Right ventricle myocardium inferior (tissue), 1 donor: ENCODE results near the gene ZCCHC24. TPM values are rescaled to one million over a fixed set of nuclear protein-coding genes. Genes with fewer than 3 reads are reported as not detected.
"Not testable (repeated sequence)": the region's sequence is repeated elsewhere in the genome, so short reads cannot be mapped to it uniquely, and the experiment has no call there.

Experiments used
- ATAC-seq: fragments of 200-7000 bp; cut with Tn5 transposase; one replicate; pipeline ENCODE4 v1.9.1; 2020; ENCODE audit warnings: mild to moderate bottlenecking, moderate library complexity
- DNase-seq: peaks from one replicate; pipeline ENCODE4 v3.0.0; 2021; ENCODE audit errors: missing footprints
- intact Hi-C: fragments of 100-400 bp; cut with DNase I; formaldehyde crosslinking; loops from one replicate; pipeline ENCODE4 v1.11.0; 2022
- total RNA-seq: library from RNA; stranded (reverse); fragmentation: NEBNext Ultra II Directional; extraction: Animal tissue kit (Norgen Biotek cat#: 25700); gene quantifications from one replicate; pipeline ENCODE4 v1.2.1, GENCODE V29; 2021
- donor health status: DM: no; HTN: yes; CAD: no; lungs with severe emphysema.

The ZCCHC24 gene
- total RNA-seq, 1 donor from 2014 or later: 60.1 TPM

DNA sequence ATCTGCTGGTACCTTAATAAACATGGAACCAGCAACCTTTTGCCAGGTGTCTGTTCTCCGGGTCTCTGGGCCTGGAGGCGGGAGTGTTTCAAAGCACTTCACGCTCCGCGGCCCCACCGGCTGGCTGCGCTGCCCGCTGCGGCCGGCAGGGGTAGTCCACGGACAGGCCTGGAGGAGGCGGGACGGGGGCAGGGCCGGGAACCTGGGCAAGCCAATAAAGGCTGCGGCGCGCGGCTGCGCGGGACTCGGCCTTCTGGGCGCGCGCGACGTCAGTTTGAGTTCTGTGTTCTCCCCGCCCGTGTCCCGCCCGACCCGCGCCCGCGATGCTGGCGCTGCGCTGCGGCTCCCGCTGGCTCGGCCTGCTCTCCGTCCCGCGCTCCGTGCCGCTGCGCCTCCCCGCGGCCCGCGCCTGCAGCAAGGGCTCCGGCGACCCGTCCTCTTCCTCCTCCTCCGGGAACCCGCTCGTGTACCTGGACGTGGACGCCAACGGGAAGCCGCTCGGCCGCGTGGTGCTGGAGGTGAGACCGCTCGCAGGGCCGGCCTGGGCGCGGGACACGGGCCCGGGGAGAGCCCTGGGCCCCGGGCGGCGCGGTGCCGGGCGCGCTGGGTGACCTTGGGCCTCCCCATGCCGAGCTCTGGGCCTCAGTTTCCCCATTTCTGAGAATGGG lies 98.1 kb downstream of the ZCCHC24 start, which contains the start of gene PPIF:
Gene PPIF, plus strand, starts transcription at position 244 of the 668 bp plus-strand sequence. Its CDS starts 80 bp downstream, at position 324.
- intact Hi-C loops: no loop called here
- DNase-seq (peak; percentile 98), ATAC-seq (peak; percentile 92)

DNA sequence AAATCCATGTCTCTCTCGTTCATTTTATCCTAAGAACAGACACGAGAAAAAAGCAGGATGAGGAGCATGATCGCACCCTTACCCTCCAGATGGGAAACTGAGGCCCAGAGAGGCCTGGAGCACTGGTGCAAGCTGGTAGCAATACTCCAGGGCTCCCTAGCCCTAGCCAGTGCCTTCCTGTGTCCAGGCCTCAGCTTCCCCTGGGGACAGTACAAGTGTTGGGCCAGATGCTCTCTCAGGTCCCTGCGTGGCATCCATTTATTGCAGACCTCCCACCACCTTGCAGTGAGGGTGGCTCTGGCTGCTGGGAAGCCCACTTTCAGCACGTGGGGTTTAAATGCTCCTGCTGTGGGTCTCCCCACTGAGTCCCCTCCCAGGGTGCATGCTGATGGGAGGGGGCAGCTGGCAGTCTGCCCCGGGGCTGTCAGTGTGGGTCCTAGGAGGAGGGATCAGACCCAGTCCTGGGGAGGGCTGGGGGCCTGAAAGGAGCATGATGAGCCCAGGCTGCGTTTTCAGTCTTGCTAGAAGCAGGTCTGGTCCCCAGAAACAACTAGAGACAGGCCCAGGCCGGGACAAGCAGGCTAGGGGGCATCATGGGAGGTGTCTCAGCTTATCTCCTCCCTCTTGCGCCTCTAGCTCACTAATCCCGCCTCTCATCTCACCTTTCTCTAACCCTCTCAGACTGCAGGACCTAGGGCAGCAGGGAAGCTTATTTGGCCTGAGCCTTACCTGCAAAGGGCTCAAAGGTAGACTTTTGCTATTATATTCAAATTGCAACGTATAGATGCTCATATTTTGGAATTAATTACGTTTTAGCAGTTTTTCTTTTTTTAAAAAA lies 98.8 kb downstream of the ZCCHC24 start:
- DNase-seq: no peak
- ATAC-seq: no peak
- intact Hi-C loops: no loop called here

DNA sequence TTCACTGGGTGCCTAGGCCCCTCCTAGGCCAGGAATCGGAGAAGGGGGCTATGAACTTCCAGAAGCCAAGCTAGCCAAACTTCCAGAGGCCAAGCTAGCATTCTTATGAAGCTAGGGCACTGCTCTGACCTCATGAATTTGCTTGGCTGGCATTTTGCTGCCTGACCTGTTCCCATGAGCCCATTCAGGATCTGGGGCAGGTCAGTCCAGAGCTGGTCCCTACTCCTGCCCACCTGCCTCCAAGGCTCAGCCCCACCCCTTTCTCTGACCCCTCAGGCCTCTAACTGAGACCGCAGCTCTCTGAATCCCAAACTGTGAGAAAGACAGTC lies 99.4 kb downstream of the ZCCHC24 start:
- ATAC-seq (no peak), DNase-seq (no peak)
- intact Hi-C loops: no loop called here

DNA sequence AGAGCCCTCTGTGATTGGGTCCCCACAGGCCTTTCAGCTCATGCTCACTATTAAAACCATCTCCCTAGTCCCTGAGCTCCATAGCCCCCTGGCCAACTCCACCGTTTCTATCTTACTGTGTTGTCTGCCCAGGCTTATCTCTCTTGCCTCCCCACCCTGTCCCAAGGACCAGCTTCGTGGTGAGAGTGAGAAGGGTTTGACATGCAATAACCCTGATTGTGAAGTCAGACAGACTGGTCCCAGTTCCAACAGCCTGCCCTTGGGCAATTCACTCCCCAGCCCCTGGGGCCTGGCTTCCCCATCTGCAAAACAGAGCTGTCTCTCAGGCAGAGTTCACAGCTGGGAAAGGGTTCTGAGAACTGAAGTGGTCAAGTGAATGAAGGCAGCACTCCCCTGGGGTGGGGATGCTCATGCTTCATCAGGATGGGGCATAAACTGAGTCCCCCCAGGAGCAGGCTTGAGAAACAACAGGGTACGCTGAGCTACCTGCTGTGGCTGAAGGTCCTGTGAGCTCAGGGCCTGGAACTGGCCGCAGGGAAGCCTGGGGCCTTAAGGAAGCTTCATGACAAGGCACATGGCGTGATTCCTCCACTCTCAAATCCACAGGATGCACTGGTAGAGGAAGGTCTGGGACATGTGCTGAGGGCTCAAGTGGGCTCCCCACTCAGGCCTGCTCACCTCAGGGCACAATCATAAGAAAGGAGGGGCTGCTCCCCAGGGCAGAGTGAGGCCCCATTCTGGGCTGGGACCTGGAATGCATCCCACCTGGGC lies 100.0 kb downstream of the ZCCHC24 start:
- ATAC-seq (no peak), DNase-seq (no peak)
- intact Hi-C loops: no loop called here

DNA sequence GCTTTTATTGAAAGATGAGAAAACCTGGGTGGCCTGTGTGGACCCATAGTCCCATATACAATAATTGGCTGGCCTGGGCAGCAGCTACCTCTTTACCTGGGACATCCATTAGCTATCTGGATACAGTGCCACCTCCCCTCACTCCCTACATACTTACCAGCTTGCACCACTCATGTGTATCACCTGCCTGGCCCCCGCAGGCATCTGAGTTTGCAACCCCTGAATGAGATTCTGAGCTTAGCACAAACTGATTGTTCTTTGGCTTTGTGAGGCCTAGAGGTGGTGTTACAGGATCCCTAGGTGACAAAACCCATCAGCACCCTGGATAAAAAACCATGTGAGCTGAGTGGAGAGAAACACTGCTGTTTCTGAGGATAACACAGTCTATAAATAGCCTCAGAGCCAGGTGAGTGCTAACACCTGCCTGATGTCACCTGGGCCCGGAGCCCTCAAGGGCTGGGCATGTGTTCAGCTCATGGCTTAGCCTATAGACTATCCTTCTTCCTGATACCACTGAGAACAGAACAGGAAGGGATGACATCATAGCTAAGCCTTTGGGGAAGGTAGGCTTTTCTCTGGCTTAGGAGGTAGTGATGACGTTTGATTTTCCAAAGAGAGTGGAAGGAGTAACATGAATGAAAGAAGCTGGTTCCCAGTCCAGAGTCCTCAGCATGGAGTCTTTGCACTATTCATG lies 100.8 kb downstream of the ZCCHC24 start:
- ATAC-seq (no peak), DNase-seq (no peak)
- intact Hi-C loops: no loop called here

DNA sequence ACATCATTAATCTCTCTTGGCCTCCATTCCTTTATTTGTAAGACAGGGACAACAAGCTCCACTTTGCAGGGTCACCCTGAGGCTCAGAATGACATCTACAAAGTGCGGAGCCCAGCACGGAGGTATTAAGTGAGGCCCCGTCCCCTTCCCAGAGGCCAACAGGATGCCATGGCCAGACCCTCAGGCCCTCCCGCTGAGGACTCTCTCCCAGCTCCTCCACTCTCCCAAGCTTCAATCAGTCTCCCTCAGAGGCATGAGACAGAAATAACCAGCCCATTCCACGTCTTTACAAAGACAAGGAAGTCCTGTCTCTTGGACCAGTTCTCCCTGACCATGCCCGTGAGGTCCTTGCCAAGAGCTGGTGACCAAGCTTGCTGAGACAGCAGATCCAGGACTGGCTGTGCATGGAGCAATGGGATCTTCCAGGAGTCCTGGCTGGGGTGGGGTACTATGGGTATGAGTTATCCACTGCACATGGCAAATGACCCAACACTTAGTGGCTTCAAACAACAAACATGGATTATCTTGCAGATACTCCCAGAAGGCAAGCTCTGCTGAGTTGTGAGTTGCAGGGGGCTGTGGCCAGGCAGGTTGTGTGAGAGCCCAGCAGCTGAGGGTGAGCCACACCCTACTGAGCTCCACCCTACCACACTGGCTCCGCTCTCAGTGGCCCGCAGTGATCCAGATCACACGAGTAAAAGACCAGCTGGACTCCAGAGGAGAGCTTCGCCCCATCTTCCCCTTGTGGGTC lies 102.4 kb downstream of the ZCCHC24 start:
- DNase-seq (no peak), ATAC-seq (no peak)
- intact Hi-C loops: no loop called here

DNA sequence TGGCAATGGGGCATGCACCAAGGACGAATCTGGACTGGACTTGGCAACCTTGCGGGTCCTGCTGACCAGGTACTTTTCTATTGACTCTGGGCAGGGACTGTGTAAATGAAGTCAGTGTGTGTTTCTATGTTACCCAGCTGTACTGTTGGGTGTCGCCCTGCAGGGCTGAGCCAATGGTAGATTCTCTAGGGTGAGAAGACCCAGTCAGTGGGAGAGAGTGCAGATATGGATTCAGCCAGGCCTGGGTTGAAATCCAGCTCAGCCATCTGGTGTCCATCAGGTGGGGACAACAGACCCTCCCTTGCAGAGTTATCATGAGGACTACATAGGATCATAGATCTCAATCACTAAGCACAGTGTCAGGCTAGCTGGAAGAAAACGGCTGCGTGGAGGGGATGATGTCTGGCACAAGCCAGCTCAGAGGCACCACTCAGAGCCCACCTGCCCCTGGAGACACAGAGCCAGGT lies 103.1 kb downstream of the ZCCHC24 start:
- ATAC-seq (no peak), DNase-seq (no peak)
- intact Hi-C loops: no loop called here

DNA sequence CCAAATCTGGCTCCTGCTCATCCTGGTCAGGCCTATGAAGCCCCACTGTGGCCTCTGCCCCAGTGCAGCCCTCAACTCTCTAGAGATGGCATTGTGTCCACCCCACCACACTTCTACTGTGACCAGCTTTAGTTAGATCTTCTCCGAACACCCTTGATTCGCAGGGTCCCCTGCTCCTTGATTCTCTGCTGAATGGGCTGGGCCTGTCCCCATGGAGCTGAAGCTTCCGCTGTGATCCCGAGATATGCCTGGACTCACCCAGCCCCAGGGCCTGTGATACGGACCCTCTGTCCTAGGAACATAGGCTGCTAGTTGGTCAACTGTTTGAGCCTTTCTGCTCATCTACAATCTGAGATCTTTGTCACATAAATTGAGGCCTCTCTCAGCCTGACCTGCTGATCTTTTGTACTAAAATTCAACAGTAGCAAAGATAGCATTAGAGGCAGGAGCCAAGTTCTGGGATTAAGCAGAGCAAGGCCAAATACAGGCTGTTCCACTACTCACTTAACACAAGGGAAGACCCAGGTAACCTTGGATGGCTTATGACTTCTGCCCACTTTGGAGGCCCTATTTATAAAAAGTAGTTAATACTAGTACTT lies 104.7 kb downstream of the ZCCHC24 start:
- ATAC-seq (peak; percentile 54), DNase-seq (no peak)
- intact Hi-C loops: no loop called here

DNA sequence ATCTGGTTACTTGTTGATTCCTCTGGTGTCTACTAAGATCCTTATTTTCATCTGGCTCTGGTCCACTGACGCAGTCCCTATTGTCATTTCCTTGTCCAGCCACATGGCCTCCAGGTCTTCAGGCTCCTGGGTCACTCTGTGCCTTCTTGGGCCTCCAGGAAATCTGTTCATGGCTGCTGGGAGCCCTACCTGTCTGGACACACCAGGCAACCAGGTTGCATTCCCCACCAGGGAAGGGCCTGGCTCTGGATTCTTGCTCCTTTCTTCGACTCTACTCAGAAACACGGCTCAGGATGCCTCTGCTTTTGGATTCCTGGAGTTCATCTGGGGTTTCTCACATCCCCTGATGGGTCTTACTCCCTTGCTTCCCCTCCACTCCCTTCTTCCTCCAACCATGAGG lies 106.2 kb downstream of the ZCCHC24 start:
- DNase-seq: no peak
- intact Hi-C loops: no loop called here
- no peak for ATAC-seq

DNA sequence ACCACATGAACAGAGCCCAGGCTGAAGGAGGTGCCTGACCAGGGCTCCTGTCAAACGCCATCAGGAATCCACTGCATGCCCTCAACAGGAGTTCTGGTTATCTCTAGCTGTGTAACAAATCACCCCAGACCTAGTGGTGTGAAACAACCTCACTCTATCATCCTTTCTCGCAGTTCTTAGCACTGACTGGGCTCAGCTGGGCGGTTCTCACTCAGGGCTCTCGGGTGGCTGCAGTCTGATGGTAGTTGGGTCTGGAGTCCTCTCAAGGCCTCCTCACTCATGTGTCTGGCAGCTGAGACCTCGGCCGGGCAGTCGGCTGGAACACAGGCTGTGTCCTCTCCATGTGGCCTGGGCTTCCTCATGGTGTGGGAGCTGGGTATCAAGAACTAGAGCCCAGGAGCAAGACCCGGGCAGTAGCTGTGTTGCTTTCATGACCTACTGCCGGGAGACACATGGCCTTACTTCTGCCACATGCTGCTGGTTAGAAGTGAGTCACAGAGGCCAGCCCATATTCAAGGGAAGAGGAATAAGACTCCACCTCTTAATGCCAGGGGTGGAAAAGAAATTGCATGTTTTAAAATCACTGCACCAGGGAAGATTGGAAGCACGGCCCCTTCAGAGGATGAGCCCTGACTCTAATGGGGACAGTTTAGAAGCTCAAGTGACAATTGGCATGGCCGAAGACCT lies 107.5 kb downstream of the ZCCHC24 start:
- DNase-seq, intact Hi-C loops, ATAC-seq: not testable (repeated sequence)

DNA sequence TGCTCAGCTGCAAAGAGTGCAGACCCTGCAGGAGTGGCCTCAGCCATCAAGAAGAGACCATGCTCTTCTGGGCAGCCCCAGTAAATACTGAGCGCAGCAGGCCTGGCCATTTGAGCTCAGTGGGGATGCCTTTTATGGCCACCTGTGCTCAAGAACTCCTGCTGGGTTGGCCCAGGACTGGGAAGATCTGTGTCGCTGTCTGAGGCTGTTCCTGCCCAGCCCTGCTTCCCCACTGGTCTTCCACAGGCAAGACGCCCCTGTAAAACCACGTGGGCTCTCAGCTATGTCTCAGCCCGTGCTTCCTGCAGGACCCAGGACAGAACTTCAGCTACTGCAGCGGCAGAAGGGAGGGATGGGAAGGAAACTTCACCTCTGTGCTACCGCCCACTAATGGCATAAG lies 108.7 kb downstream of the ZCCHC24 start:
- DNase-seq (no peak), ATAC-seq (no peak)

DNA sequence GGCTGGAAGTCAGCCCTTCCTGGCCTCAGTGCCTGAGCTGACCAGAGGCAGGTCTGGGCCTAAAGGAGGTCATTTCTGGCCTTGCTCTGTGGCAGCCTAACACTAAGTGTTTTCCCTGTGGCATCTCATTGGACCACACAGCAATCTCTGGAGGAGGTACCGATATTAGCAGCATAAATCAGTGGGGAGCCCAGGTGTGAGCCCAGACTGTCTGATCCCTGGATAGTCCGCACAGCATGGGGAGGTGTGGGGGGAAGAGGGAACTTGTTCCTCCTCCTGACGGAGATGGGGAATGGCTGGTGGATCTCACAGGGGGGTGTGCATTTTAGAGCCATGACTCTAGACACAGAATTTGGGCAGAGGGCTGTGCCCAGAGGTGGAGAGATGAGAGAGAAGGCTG lies 109.1 kb downstream of the ZCCHC24 start:
- DNase-seq: no peak
- no peak for ATAC-seq
- intact Hi-C loops: no loop called here

More for the DNA sequence above, 108.7 kb downstream of the ZCCHC24 start:
- intact Hi-C loops: no loop called here

DNA sequence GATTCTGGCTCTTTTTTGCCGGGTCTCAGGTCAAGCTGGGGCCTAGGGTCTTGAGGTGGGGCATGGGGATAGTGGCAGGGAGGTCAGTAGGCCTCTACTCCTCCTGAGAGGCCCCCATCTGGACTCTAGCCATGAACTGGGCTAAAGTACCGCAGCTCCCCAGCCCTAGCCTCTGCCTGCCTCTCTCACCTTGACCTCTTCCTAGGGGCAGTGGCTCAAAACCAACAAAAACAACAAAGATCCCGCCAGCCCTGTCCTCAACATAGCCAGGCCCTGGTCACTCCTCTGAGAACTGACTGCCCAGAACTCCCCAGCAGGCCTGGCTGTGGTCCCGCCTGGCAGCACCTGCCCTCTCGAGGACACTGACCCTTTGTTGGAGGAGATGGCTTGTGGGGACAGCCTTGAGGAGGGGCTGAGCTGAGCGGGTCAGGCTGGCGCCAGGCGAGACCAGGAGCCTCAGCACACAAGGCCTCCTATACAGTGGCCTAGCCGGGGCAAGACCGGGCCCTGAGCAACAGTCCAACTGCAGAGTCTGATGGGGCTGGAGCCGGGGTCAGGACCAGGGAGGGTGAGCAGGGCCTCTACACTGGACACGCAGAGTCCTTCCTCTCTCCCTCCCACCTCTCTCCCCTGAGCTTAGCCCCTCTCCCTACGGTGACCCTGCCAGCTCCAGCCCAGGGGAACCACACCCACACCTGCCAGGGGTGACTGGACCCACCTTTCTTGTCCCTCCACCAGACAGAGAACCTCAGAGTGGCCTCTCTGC lies 109.8 kb downstream of the ZCCHC24 start:
- DNase-seq: no peak
- no peak for ATAC-seq
- intact Hi-C loops: no loop called here

DNA sequence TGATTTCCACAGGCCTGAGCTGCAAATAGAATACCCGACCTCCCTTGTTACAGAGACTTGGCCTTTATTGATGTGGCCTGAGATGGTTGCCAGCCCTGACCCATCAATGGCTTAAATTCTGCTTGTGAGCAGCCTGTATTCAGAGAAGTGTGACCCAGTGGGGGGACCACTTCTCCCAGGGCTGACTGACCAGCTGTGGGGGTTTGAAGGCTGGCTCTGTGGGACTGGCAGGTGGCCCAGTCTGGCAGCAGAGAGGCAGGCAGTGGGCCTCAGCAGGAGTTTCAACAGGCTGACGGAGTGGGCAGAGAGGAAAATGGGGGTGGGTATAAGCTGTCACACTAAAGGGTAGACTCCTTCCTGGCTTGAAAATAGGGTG lies 110.3 kb downstream of the ZCCHC24 start:
- ATAC-seq (no peak), DNase-seq (no peak)
- intact Hi-C loops: no loop called here

DNA sequence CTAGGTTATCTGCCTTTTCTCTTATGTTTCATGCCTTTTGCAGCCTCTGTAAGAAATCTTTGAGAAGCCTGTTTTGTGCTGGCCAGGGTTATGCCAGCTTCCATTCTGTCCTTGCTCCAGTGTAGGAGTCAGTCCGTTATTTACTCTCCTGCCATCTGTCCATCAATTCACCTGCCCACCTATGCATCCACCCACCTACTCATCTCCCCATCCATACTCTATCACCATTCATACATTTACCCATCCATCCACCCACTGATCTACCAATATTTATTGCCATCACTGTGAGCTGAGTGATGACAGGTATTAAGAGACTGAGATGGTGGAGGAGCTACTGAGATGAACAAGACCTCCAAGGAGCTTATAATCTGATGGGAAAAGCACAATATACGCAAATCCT lies 110.9 kb downstream of the ZCCHC24 start:
- no peak for ATAC-seq
- no peak for DNase-seq
- intact Hi-C loops: no loop called here

DNA sequence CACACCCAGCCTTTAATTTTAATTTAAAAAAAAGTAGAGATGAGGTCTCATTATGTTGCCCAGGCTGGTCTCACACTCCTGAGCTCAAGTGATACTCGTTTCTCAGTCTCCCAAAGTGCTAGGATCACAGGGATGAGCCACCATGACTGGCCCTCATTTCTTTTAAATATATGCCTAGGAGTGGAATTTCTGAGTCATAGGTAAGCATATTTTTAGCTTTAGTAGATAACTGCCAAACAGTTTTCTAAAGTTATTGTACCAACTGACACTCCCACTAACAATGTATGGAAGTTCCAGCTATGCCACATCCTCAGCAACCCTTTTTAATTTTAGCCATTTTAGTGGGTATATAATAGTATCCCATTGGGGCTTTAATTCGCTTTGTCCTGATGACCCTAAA lies 111.9 kb downstream of the ZCCHC24 start:
- intact Hi-C loops: no loop called here
- DNase-seq (no peak), ATAC-seq (no peak)
